ENCODE results near the gene CDNF. TPM values are rescaled to one million over a fixed set of nuclear protein-coding genes. Genes with fewer than 3 reads are reported as not detected.

The CDNF gene
- total and polyA plus RNA-seq, 11 donors, result 0.61 to 5.4 (median 2.8) TPM

DNA sequence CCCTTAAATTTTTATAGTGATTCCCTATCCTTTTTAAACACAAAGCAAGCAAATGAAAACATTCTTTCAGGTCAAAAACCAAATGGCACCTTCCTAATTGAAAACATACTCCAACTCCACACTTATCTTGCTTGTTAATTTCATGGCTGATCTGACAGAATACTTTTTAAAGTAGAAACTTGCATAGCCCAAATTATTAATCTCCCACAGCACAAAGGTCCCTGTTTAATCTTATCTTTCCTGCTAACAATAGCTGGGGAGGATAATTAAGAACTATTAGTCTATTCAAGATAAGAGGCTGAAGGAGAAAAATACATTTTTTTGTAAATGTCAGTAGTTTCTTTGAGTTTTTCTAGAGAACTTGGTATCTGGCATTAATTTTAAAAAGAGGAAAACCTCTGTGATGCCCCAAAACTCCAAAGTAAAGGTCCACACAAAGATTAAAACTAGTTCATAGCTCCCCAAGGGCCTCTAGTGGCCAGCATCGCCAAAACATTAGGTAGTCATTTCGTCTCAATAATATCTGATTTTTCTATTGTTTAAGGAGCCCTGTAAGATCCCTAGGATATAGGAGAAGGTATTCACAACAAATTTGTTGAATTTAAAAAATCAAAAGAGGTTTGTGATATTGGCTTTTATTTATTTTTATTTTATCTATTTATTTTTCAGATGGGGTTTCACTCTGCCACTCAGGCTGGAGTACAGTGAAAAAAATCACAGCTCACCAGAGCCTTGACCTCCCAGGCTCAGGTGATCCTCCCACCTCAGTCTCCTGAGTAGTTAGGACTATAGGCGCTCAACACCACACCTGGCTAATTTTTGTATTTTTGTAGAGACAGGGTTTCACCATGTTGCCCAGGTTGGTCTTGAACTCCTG lies 14.7 kb downstream of the CDNF start:
- Histone ChIP-seq H3K36me3 (no peaks in the 10 kb centered on the region), H3K4me1 (peaks cover 0 to 9% (median 2%) of the 10 kb centered on the region in 12 donors), H3K27me3 (no peaks in the 10 kb centered on the region), H3K9me3 (no peaks in the 10 kb centered on the region), H3K27ac (no peak overlapping the region), H3K4me3 (no peak overlapping the region)
- no peak for TF ChIP-seq POLR2A (IDR thresholded peaks at IDR 0.05)
- TF ChIP-seq, protein P1, sequence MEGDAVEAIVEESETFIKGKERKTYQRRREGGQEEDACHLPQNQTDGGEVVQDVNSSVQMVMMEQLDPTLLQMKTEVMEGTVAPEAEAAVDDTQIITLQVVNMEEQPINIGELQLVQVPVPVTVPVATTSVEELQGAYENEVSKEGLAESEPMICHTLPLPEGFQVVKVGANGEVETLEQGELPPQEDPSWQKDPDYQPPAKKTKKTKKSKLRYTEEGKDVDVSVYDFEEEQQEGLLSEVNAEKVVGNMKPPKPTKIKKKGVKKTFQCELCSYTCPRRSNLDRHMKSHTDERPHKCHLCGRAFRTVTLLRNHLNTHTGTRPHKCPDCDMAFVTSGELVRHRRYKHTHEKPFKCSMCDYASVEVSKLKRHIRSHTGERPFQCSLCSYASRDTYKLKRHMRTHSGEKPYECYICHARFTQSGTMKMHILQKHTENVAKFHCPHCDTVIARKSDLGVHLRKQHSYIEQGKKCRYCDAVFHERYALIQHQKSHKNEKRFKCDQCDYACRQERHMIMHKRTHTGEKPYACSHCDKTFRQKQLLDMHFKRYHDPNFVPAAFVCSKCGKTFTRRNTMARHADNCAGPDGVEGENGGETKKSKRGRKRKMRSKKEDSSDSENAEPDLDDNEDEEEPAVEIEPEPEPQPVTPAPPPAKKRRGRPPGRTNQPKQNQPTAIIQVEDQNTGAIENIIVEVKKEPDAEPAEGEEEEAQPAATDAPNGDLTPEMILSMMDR (IDR thresholded peaks at IDR 0.05), result peak in 11 of 12 donors; percentile 32 to 70 (median 55)
- WGBS, 4 donors, result 33 to 41% (median 37%) methylated on average over 3 of the region's 3 CpGs
- ATAC-seq, result peak in 2 of 4 donors; percentile 34 to 43
- peak in 1 of 5 donors; percentile 32 for DNase-seq
- intact Hi-C loops (cut with DNase I), result loop anchor here (1.0 to 10.0 kb wide), 10 partner anchors 218 to 328 kb away; no protein-coding TSS in a partner anchor

DNA sequence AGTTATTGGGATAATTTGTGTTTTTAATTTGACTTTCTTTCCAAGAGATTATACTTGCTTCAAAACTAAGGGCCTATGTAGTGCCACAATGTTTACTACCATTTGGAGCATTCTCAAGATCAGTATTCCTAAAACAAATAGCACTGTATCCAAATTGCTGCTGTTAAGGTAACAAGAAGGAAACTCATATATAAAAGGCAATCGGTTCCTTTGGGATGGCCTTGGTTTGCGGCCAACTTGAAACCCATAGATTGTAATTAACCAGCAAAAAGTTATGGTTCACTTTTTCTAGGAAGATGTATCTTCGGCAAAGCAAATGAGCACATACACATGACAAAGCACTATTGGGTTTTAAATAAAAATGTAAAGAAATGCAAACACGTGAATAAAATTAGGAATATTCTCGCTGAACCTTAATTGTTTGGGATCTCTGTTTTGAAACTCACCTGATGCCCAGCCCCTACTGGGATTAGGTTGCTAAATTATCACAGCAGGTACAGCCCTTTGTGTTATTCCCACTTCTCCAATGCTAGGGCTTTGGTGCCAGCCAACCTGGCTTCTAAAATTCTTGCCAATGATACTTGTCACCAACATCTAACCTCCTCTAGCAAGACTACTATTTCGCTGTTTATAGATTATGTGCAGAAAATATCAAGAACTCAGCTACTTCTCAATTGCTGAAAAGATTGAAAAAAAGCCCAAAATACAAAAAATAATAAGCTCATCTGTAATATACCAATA lies 16.0 kb downstream of the CDNF start:
- H3K27ac ChIP-seq, result no peak overlapping the region
- no peak for TF ChIP-seq POLR2A (IDR thresholded peaks at IDR 0.05)
- TF ChIP-seq, protein P1 (IDR thresholded peaks at IDR 0.05), result no peak
- ATAC-seq, result no peak
- H3K9me3 ChIP-seq, result no peaks in the 10 kb centered on the region
- no peak for DNase-seq
- 84 to 90% (median 85%) methylated on average over 6 of the region's 6 CpGs for WGBS, 4 donors
- intact Hi-C loops (cut with DNase I), result loop anchor here (2.0 to 10.0 kb wide), 9 partner anchors 217 to 327 kb away; no protein-coding TSS in a partner anchor
- H3K36me3 ChIP-seq, result no peaks in the 10 kb centered on the region
- no peaks in the 10 kb centered on the region for H3K27me3 ChIP-seq
- H3K4me3 ChIP-seq, result no peak overlapping the region
- H3K4me1 ChIP-seq, result peaks cover 0 to 9% (median 2%) of the 10 kb centered on the region in 12 donors

DNA sequence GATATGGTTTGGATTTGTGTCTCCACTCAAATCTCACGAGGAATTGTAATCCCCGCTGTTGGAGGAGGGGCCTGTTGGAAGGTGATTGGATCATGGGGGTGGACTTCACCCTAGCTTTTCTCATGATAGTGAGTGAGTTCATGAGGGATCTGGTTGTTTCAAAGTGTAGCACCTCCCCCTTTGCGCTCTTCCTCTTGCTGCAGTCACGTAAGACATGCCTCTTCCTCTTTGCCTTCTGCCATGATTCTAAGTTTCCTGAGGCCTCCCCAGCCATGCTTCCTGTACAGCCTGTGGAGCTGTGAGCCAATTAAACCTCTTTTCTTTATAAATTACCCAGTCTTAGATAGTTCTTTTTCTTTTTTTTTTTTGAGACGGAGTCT lies 17.1 kb downstream of the CDNF start:
- no peak overlapping the region for H3K4me3 ChIP-seq
- no peaks in the 10 kb centered on the region for H3K9me3 ChIP-seq
- WGBS, 4 donors, result 83 to 89% (median 87%) methylated on average over 5 of the region's 5 CpGs
- no peak for ATAC-seq
- intact Hi-C loops (cut with DNase I), result loop anchor here in 9 of 10 donors (5.0 to 10.0 kb wide), 7 partner anchors 216 to 326 kb away; no protein-coding TSS in a partner anchor
- TF ChIP-seq POLR2A (IDR thresholded peaks at IDR 0.05), result no peak
- TF ChIP-seq, protein P1 (IDR thresholded peaks at IDR 0.05), result no peak
- H3K27me3 ChIP-seq, result no peaks in the 10 kb centered on the region
- peaks cover 0 to 9% (median 2%) of the 10 kb centered on the region in 12 donors for H3K4me1 ChIP-seq
- no peak overlapping the region for H3K27ac ChIP-seq
- H3K36me3 ChIP-seq, result no peaks in the 10 kb centered on the region
- no peak for DNase-seq

All from heart left ventricle (tissue), 16 donors.